GM19043 (cell line): Measurements from ENCODE around the gene TNFAIP3.
"Not testable (repeated sequence)": the region's sequence is repeated elsewhere in the genome, so short reads cannot be mapped to it uniquely, and the experiment has no call there.

ENCODE experiments used
- ATAC-seq: cut with Tn5 transposase; IDR thresholded peaks from one replicate; pipeline ENCODE4 v1.9.1; 2021; ENCODE audit warnings: low read depth; ENCODE audit not compliant: unreplicated experiment

TNFAIP3 gene

GRCh38 chr6:137844327-137844726, 22.7 kb upstream of the TNFAIP3 start:
- not testable (repeated sequence) for ATAC-seq

- not testable (repeated sequence) for ATAC-seq
These were observed 22.3 kb upstream of the TNFAIP3 start for GRCh38 chr6:137844773-137845172.

- ATAC-seq: no peak
These were observed 21.6 kb upstream of the TNFAIP3 start for GRCh38 chr6:137845460-137845859.

GRCh38 chr6:137846274-137846673, 20.8 kb upstream of the TNFAIP3 start:
- no peak for ATAC-seq

GRCh38 chr6:137846772-137847313, 20.2 kb upstream of the TNFAIP3 start:
- no peak for ATAC-seq

GRCh38 chr6:137847748-137848147, 19.3 kb upstream of the TNFAIP3 start:
- ATAC-seq: no peak

- no peak for ATAC-seq
These were observed 18.4 kb upstream of the TNFAIP3 start for GRCh38 chr6:137848672-137849071.

- no peak for ATAC-seq
These were observed 17.7 kb upstream of the TNFAIP3 start for GRCh38 chr6:137849181-137849980.

GRCh38 chr6:137849981-137850714, 16.9 kb upstream of the TNFAIP3 start:
- no peak for ATAC-seq

GRCh38 chr6:137850816-137851602, 16.1 kb upstream of the TNFAIP3 start:
- no peak for ATAC-seq

- ATAC-seq: no peak
These were observed 15.4 kb upstream of the TNFAIP3 start for GRCh38 chr6:137851669-137852068.

GRCh38 chr6:137852346-137852745, 14.7 kb upstream of the TNFAIP3 start:
- no peak for ATAC-seq

GRCh38 chr6:137852811-137853210, 14.2 kb upstream of the TNFAIP3 start:
- ATAC-seq: no peak

- no peak for ATAC-seq
These were observed 13.4 kb upstream of the TNFAIP3 start for GRCh38 chr6:137853569-137854213.

- ATAC-seq: no peak
These were observed 10.7 kb upstream of the TNFAIP3 start for GRCh38 chr6:137856138-137856898.

- ATAC-seq: no peak
These were observed 8.0 kb upstream of the TNFAIP3 start for GRCh38 chr6:137859025-137859424.

GRCh38 chr6:137860394-137861005, 6.6 kb upstream of the TNFAIP3 start:
- no peak for ATAC-seq

- ATAC-seq: no peak
These were observed 5.3 kb upstream of the TNFAIP3 start for GRCh38 chr6:137861550-137862337.
